HG02759 (cell line): ENCODE results near the gene SLC25A26.
"Not testable (repeated sequence)": the region's sequence is repeated elsewhere in the genome, so short reads cannot be mapped to it uniquely, and the experiment has no call there.

Source experiments
- ATAC-seq: cut with Tn5 transposase; IDR thresholded peaks from one replicate; pipeline ENCODE4 v1.9.1; 2021; ENCODE audit warnings: mild to moderate bottlenecking, moderate library complexity; ENCODE audit not compliant: unreplicated experiment

The SLC25A26 gene

GRCh38 chr3:66406163-66406562 is 185.4 kb downstream of the SLC25A26 start:
- no peak for ATAC-seq

- ATAC-seq: no peak
Observed at GRCh38 chr3:66406831-66407610, 186.2 kb downstream of the SLC25A26 start.

GRCh38 chr3:66407611-66408218 is 186.9 kb downstream of the SLC25A26 start:
- peak; percentile 78 for ATAC-seq

GRCh38 chr3:66409771-66410754 is 189.3 kb downstream of the SLC25A26 start:
- ATAC-seq: no peak

- no peak for ATAC-seq
Observed at GRCh38 chr3:66410976-66411375, 190.2 kb downstream of the SLC25A26 start.

- no peak for ATAC-seq
Observed at GRCh38 chr3:66411474-66411873, 190.7 kb downstream of the SLC25A26 start.

GRCh38 chr3:66411961-66412887 is 191.4 kb downstream of the SLC25A26 start:
- ATAC-seq: no peak

- no peak for ATAC-seq
Observed at GRCh38 chr3:66413151-66413751, 192.4 kb downstream of the SLC25A26 start.

- no peak for ATAC-seq
Observed at GRCh38 chr3:66414846-66415245, 194.0 kb downstream of the SLC25A26 start.

- ATAC-seq: no peak
Observed at GRCh38 chr3:66415867-66416428, 195.1 kb downstream of the SLC25A26 start.

GRCh38 chr3:66416556-66417304 is 195.9 kb downstream of the SLC25A26 start:
- ATAC-seq: no peak

GRCh38 chr3:66418475-66418931 is 197.7 kb downstream of the SLC25A26 start:
- ATAC-seq: no peak

GRCh38 chr3:66419036-66419435 is 198.2 kb downstream of the SLC25A26 start:
- no peak for ATAC-seq

- ATAC-seq: not testable (repeated sequence)
Observed at GRCh38 chr3:66421144-66421543, 200.3 kb downstream of the SLC25A26 start.

- ATAC-seq: not testable (repeated sequence)
Observed at GRCh38 chr3:66421893-66422292, 201.1 kb downstream of the SLC25A26 start.

- no peak for ATAC-seq
Observed at GRCh38 chr3:66423791-66424190, 203.0 kb downstream of the SLC25A26 start.

- no peak for ATAC-seq
Observed at GRCh38 chr3:66425032-66425431, 204.2 kb downstream of the SLC25A26 start.

- no peak for ATAC-seq
Observed at GRCh38 chr3:66425576-66426114, 204.8 kb downstream of the SLC25A26 start.
